HepG2 (cell line): Measurements from ENCODE around the gene PXK. TPM values are rescaled to one million over a fixed set of nuclear protein-coding genes. Genes with fewer than 3 reads are reported as not detected.
A peak's percentile ranks its signal among the peaks of the same experiment; 100 is the strongest.

Experiments used
- GABPA ChIP-seq, 2 experiments: IDR thresholded peaks; 2 replicates each; pipeline ENCODE4 v1.6.1; 2011 to 2016; ENCODE audit warnings: low read depth in 2 of 2, low read length in 1 of 2, missing biosample characterization in 1 of 2, missing genetic modification characterization in 1 of 2
- MEIS2 ChIP-seq: sonication (generic); formaldehyde crosslinking; IDR thresholded peaks from 2 replicates; pipeline ENCODE4 v1.9.0; 2021; ENCODE audit warnings: mild to moderate bottlenecking, missing genetic modification reagents
- ZNF446 ChIP-seq: sonication (generic); formaldehyde crosslinking; IDR thresholded peaks from 2 replicates; pipeline ENCODE4 v1.5.0; 2020; ENCODE audit warnings: mild to moderate bottlenecking, missing genetic modification reagents
- ZNF7 ChIP-seq: IDR thresholded peaks from 2 replicates; pipeline ENCODE4 v1.6.1; 2016; ENCODE audit warnings: missing biosample characterization, missing genetic modification reagents
- polyA plus RNA-seq, 8 experiments: library from polyadenylated mRNA; depleted of rRNA in 3 of 8; stranded (reverse) in 7 of 8; unstranded in 1 of 8; fragments of >200 nt; fragmentation: Illumina TruSeq in 4 of 8; extraction: Trizol in 4 of 8; gene quantifications; 2 replicates each; pipeline versions ENCODE4 v1.2.1 to v1.2.3, GENCODE V29; 2011 to 2016; ENCODE audit warnings: low read depth in 4 of 8, missing spikeins in 1 of 8, mixed read lengths in 1 of 8; ENCODE audit not compliant: insufficient read depth in 1 of 8
- total RNA-seq, 5 experiments: library from RNA; depleted of rRNA; stranded (reverse); fragments of >200 nt; fragmentation: Illumina TruSeq; extraction: Trizol; gene quantifications; 2 replicates each; pipeline ENCODE4 v1.2.3, GENCODE V29; 2016; ENCODE audit warnings: low read depth in 1 of 5
- TF ChIP-seq, protein P1 (sequence below): sonication (generic); formaldehyde crosslinking; IDR thresholded peaks from 2 replicates; pipeline ENCODE4 v1.5.0; 2020; ENCODE audit warnings: mild to moderate bottlenecking, missing genetic modification reagents
- TF ChIP-seq, protein P2 (sequence below): sonication (generic); formaldehyde crosslinking; IDR thresholded peaks from 2 replicates; pipeline ENCODE4 v1.5.0; 2020; ENCODE audit warnings: missing genetic modification reagents
- TF ChIP-seq, protein P3 (sequence below): sonication (generic); formaldehyde crosslinking; IDR thresholded peaks from 2 replicates; pipeline ENCODE4 v1.8.1; 2023; ENCODE audit warnings: missing genetic modification reagents, inconsistent platforms, borderline replicate concordance
- TF ChIP-seq, protein P4 (sequence below): sonication (generic); formaldehyde crosslinking; IDR thresholded peaks from 2 replicates; pipeline ENCODE4 v1.8.1; 2022; ENCODE audit warnings: low read depth, mild to moderate bottlenecking, missing genetic modification reagents
- TF ChIP-seq, protein P5 (sequence below): sonication (generic); formaldehyde crosslinking; IDR thresholded peaks from 2 replicates; pipeline ENCODE4 v1.8.0; 2022; ENCODE audit warnings: mild to moderate bottlenecking, missing genetic modification reagents, moderate library complexity
- TF ChIP-seq, protein P6 (sequence below): sonication (generic); formaldehyde crosslinking; IDR thresholded peaks from 2 replicates; pipeline ENCODE4 v1.8.0; 2022; ENCODE audit warnings: missing genetic modification reagents, mild to moderate bottlenecking, borderline replicate concordance
- TF ChIP-seq, protein P7 (sequence below): IDR thresholded peaks from 2 replicates; pipeline ENCODE4 v1.6.1; 2018; ENCODE audit warnings: missing genetic modification reagents, mild to moderate bottlenecking, missing compliant biosample characterization
- TF ChIP-seq, protein P8 (sequence below): sonication (generic); formaldehyde crosslinking; IDR thresholded peaks from 2 replicates; pipeline ENCODE4 v1.4.0; 2020; ENCODE audit warnings: missing genetic modification reagents

PXK gene
- total and polyA plus RNA-seq, 2 of the 13 experiments (the other 11 are each of a cell fraction or from before 2014, with no cell fraction given) = 6.4 to 18.6 TPM

DNA sequence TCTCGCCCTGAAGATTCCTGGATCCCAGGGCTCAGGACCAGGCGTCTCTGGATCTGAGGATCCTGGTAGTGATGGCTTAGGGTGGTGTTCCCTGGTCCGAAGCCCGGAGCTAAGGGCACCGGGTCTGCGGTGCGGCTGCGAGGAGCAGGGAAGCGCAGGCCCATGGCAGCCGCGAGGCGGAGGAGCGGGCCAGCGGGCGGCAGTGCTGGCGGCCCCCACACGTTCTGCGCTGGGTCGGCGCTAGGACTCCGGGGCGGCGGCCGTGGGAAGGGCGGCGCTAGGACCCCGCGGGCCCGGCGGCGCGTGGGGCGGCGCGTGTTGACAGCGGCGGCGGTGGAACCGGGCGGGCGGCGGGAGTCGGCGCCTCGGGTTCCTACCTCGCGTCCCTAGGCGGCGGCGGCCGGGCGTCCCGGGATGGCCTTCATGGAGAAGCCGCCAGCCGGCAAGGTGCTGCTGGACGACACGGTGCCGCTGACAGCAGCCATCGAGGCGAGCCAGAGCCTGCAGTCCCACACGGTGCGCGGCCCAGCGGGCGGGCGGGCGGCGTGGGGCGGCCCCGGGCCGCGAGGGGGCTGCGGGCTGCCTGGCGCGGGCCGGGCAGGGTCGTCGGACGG is at the start of gene PXK (continued):
- TF ChIP-seq, protein P1, sequence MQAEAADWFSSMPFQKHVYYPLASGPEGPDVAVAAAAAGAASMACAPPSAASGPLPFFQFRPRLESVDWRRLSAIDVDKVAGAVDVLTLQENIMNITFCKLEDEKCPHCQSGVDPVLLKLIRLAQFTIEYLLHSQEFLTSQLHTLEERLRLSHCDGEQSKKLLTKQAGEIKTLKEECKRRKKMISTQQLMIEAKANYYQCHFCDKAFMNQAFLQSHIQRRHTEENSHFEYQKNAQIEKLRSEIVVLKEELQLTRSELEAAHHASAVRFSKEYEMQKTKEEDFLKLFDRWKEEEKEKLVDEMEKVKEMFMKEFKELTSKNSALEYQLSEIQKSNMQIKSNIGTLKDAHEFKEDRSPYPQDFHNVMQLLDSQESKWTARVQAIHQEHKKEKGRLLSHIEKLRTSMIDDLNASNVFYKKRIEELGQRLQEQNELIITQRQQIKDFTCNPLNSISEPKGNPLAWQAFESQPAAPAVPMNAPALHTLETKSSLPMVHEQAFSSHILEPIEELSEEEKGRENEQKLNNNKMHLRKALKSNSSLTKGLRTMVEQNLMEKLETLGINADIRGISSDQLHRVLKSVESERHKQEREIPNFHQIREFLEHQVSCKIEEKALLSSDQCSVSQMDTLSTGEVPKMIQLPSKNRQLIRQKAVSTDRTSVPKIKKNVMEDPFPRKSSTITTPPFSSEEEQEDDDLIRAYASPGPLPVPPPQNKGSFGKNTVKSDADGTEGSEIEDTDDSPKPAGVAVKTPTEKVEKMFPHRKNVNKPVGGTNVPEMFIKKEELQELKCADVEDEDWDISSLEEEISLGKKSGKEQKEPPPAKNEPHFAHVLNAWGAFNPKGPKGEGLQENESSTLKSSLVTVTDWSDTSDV (CRISPR knock-in tag) = no peak
- TF ChIP-seq, protein P2, sequence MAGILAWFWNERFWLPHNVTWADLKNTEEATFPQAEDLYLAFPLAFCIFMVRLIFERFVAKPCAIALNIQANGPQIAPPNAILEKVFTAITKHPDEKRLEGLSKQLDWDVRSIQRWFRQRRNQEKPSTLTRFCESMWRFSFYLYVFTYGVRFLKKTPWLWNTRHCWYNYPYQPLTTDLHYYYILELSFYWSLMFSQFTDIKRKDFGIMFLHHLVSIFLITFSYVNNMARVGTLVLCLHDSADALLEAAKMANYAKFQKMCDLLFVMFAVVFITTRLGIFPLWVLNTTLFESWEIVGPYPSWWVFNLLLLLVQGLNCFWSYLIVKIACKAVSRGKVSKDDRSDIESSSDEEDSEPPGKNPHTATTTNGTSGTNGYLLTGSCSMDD (CRISPR knock-in tag) = no peak
- TF ChIP-seq GABPA (IDR thresholded peaks at IDR 0.05; ENCODE audit: low read depth, low read length) (no peak), GABPA (CRISPR knock-in tag; IDR thresholded peaks at IDR 0.05; ENCODE audit: low read depth) (no peak), ZNF446 (CRISPR knock-in tag) (no peak), ZNF7 (CRISPR knock-in tag) (no peak), MEIS2 (peak; percentile 74; the same call in 1 of the 2 replicates)
- TF ChIP-seq, protein P3, sequence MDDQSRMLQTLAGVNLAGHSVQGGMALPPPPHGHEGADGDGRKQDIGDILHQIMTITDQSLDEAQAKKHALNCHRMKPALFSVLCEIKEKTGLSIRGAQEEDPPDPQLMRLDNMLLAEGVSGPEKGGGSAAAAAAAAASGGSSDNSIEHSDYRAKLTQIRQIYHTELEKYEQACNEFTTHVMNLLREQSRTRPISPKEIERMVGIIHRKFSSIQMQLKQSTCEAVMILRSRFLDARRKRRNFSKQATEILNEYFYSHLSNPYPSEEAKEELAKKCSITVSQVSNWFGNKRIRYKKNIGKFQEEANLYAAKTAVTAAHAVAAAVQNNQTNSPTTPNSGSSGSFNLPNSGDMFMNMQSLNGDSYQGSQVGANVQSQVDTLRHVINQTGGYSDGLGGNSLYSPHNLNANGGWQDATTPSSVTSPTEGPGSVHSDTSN (CRISPR knock-in tag) = no peak
- TF ChIP-seq, protein P4, sequence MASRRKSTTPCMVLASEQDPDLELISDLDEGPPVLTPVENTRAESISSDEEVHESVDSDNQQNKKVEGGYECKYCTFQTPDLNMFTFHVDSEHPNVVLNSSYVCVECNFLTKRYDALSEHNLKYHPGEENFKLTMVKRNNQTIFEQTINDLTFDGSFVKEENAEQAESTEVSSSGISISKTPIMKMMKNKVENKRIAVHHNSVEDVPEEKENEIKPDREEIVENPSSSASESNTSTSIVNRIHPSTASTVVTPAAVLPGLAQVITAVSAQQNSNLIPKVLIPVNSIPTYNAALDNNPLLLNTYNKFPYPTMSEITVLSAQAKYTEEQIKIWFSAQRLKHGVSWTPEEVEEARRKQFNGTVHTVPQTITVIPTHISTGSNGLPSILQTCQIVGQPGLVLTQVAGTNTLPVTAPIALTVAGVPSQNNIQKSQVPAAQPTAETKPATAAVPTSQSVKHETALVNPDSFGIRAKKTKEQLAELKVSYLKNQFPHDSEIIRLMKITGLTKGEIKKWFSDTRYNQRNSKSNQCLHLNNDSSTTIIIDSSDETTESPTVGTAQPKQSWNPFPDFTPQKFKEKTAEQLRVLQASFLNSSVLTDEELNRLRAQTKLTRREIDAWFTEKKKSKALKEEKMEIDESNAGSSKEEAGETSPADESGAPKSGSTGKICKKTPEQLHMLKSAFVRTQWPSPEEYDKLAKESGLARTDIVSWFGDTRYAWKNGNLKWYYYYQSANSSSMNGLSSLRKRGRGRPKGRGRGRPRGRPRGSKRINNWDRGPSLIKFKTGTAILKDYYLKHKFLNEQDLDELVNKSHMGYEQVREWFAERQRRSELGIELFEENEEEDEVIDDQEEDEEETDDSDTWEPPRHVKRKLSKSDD = peak; percentile 47; the same call in 1 of the 2 replicates
- TF ChIP-seq, protein P5, sequence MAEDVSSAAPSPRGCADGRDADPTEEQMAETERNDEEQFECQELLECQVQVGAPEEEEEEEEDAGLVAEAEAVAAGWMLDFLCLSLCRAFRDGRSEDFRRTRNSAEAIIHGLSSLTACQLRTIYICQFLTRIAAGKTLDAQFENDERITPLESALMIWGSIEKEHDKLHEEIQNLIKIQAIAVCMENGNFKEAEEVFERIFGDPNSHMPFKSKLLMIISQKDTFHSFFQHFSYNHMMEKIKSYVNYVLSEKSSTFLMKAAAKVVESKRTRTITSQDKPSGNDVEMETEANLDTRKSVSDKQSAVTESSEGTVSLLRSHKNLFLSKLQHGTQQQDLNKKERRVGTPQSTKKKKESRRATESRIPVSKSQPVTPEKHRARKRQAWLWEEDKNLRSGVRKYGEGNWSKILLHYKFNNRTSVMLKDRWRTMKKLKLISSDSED = no peak
- TF ChIP-seq, protein P6, sequence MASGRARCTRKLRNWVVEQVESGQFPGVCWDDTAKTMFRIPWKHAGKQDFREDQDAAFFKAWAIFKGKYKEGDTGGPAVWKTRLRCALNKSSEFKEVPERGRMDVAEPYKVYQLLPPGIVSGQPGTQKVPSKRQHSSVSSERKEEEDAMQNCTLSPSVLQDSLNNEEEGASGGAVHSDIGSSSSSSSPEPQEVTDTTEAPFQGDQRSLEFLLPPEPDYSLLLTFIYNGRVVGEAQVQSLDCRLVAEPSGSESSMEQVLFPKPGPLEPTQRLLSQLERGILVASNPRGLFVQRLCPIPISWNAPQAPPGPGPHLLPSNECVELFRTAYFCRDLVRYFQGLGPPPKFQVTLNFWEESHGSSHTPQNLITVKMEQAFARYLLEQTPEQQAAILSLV (CRISPR knock-in tag) = no peak; the same call in 1 of the 2 replicates
- TF ChIP-seq, protein P7, sequence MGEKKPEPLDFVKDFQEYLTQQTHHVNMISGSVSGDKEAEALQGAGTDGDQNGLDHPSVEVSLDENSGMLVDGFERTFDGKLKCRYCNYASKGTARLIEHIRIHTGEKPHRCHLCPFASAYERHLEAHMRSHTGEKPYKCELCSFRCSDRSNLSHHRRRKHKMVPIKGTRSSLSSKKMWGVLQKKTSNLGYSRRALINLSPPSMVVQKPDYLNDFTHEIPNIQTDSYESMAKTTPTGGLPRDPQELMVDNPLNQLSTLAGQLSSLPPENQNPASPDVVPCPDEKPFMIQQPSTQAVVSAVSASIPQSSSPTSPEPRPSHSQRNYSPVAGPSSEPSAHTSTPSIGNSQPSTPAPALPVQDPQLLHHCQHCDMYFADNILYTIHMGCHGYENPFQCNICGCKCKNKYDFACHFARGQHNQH = peak; percentile 53; the same call in 1 of the 2 replicates
- TF ChIP-seq, protein P8, sequence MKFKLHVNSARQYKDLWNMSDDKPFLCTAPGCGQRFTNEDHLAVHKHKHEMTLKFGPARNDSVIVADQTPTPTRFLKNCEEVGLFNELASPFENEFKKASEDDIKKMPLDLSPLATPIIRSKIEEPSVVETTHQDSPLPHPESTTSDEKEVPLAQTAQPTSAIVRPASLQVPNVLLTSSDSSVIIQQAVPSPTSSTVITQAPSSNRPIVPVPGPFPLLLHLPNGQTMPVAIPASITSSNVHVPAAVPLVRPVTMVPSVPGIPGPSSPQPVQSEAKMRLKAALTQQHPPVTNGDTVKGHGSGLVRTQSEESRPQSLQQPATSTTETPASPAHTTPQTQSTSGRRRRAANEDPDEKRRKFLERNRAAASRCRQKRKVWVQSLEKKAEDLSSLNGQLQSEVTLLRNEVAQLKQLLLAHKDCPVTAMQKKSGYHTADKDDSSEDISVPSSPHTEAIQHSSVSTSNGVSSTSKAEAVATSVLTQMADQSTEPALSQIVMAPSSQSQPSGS (CRISPR knock-in tag) = no peak
